HG03571 (cell line): ENCODE results near the gene KLF5.
"Not testable (repeated sequence)": the region's sequence is repeated elsewhere in the genome, so short reads cannot be mapped to it uniquely, and the experiment has no call there.

Source experiments
- ATAC-seq: cut with Tn5 transposase; IDR thresholded peaks from one replicate; pipeline ENCODE4 v1.9.1; 2021; ENCODE audit not compliant: unreplicated experiment

Gene KLF5

GRCh38 chr13:73058736-73059459 lies at the start of gene KLF5:
TSS of gene KLF5 (plus strand) at chr13:73059005. CDS start at chr13:73059328, 323 bp downstream.
- ATAC-seq = peak; percentile 99

GRCh38 chr13:73011751-73012150 lies 47.1 kb upstream of the KLF5 start:
- ATAC-seq = no peak

GRCh38 chr13:73015805-73016204 lies 43.0 kb upstream of the KLF5 start:
- no peak for ATAC-seq

- no peak for ATAC-seq
These were observed 40.5 kb upstream of the KLF5 start for GRCh38 chr13:73018336-73018735.

- no peak for ATAC-seq
These were observed 33.4 kb upstream of the KLF5 start for GRCh38 chr13:73025217-73026012.

- ATAC-seq = no peak
These were observed 23.9 kb upstream of the KLF5 start for GRCh38 chr13:73034901-73035300.

GRCh38 chr13:73035660-73036059 lies 23.1 kb upstream of the KLF5 start:
- no peak for ATAC-seq

GRCh38 chr13:73036566-73036965 lies 22.2 kb upstream of the KLF5 start:
- ATAC-seq = no peak

- ATAC-seq = no peak
These were observed 20.7 kb upstream of the KLF5 start for GRCh38 chr13:73038064-73038463.

- no peak for ATAC-seq
These were observed 19.4 kb upstream of the KLF5 start for GRCh38 chr13:73039201-73040108.

GRCh38 chr13:73040484-73040883 lies 18.3 kb upstream of the KLF5 start:
- ATAC-seq = no peak

GRCh38 chr13:73040968-73041596 lies 17.7 kb upstream of the KLF5 start:
- ATAC-seq = no peak

- ATAC-seq = no peak
These were observed 13.8 kb upstream of the KLF5 start for GRCh38 chr13:73045031-73045430.

GRCh38 chr13:73048615-73049014 lies 10.2 kb upstream of the KLF5 start:
- not testable (repeated sequence) for ATAC-seq

GRCh38 chr13:73054712-73055111 lies 4.1 kb upstream of the KLF5 start:
- ATAC-seq = no peak

GRCh38 chr13:73055813-73056564 lies 2.8 kb upstream of the KLF5 start:
- ATAC-seq = no peak

GRCh38 chr13:73056565-73056962 lies 2.2 kb upstream of the KLF5 start:
- ATAC-seq = no peak

- no peak for ATAC-seq
These were observed 1.3 kb upstream of the KLF5 start for GRCh38 chr13:73057284-73058063.

- no peak for ATAC-seq
These were observed 816 bp upstream of the KLF5 start for GRCh38 chr13:73058064-73058313.

- ATAC-seq = peak; percentile 10
These were observed 421 bp upstream of the KLF5 start for GRCh38 chr13:73058432-73058735.
